Natural killer cell treated with Interleukin-12 subunit alpha and Interleukin-12 subunit beta and Interleukin-15 and Interleukin-18, amount 100 ng/mL, for 72 hours (primary cell): ENCODE results near the gene ZNF785. TPM values are rescaled to one million over a fixed set of nuclear protein-coding genes. Genes with fewer than 3 reads are reported as not detected.
"Not testable (repeated sequence)": the region's sequence is repeated elsewhere in the genome, so short reads cannot be mapped to it uniquely, and the experiment has no call there.

ENCODE experiments used
- ATAC-seq, 2 donors: fragments of 150-1000 bp; cut with Tn5 transposase in 1 of 2; sonication (Bioruptor Pico), chemical (Tn5 transposase) in 1 of 2; 2 replicates each; pipeline ENCODE4 v1.10.0; 2021
- DNase-seq: peaks from one replicate; pipeline ENCODE4 v3.0.0; 2022; ENCODE audit warnings: low spot score
- H3K27ac Mint-ChIP-seq, 2 donors: 1 replicate in 1 of 2; 2 replicates in 1 of 2; pipeline ENCODE4 v1.8.0; 2022; ENCODE audit warnings: mixed read lengths in 2 of 2, mild to moderate bottlenecking in 1 of 2, moderate library complexity in 1 of 2
- H3K27me3 Mint-ChIP-seq, 2 donors: 1 replicate in 1 of 2; 2 replicates in 1 of 2; pipeline ENCODE4 v1.8.0; 2022; ENCODE audit warnings: mixed read lengths in 2 of 2
- H3K36me3 Mint-ChIP-seq: one replicate; pipeline ENCODE4 v1.8.0; 2022; ENCODE audit warnings: mixed read lengths
- H3K4me1 Mint-ChIP-seq, 2 donors: 1 replicate in 1 of 2; 2 replicates in 1 of 2; pipeline ENCODE4 v1.8.0; 2022; ENCODE audit warnings: low read depth in 2 of 2, mixed read lengths in 2 of 2, mild to moderate bottlenecking in 1 of 2
- H3K4me3 Mint-ChIP-seq: one replicate; pipeline ENCODE4 v1.8.0; 2022; ENCODE audit warnings: mixed read lengths
- H3K9me3 Mint-ChIP-seq: 2 replicates; pipeline ENCODE4 v1.8.0; 2022; ENCODE audit warnings: mixed read lengths
- total RNA-seq, 2 donors: library from RNA; stranded (reverse); gene quantifications; one replicate each; pipeline ENCODE4 v1.2.3, GENCODE V29; 2022

ZNF785 gene
- total RNA-seq, 2 donors from 2014 or later, result 13.3 to 20.0 TPM

- no peaks in the 10 kb centered on the region for H3K27me3 Mint-ChIP-seq
- ATAC-seq (peak; percentile 94 to 97), DNase-seq (peak; percentile 94)
- peaks cover 5% of the 10 kb centered on the region for H3K36me3 Mint-ChIP-seq
- H3K27ac Mint-ChIP-seq, result peak within 1 kb of the TSS; percentile 93 to 94
- H3K9me3 Mint-ChIP-seq, result no peaks in the 10 kb centered on the region
- H3K4me3 Mint-ChIP-seq, result peak within 1 kb of the TSS; percentile 98
- peaks cover 7 to 11% of the 10 kb centered on the region in 2 donors for H3K4me1 Mint-ChIP-seq
These were observed 24.7 kb upstream of the ZNF785 start, which contains the start of gene ZNF689 for GRCh38 chr16:30609926-30610839. Gene ZNF689 (minus strand): TSS chr16:30610389. CDS start chr16:30610041, 348 bp downstream.

DNA sequence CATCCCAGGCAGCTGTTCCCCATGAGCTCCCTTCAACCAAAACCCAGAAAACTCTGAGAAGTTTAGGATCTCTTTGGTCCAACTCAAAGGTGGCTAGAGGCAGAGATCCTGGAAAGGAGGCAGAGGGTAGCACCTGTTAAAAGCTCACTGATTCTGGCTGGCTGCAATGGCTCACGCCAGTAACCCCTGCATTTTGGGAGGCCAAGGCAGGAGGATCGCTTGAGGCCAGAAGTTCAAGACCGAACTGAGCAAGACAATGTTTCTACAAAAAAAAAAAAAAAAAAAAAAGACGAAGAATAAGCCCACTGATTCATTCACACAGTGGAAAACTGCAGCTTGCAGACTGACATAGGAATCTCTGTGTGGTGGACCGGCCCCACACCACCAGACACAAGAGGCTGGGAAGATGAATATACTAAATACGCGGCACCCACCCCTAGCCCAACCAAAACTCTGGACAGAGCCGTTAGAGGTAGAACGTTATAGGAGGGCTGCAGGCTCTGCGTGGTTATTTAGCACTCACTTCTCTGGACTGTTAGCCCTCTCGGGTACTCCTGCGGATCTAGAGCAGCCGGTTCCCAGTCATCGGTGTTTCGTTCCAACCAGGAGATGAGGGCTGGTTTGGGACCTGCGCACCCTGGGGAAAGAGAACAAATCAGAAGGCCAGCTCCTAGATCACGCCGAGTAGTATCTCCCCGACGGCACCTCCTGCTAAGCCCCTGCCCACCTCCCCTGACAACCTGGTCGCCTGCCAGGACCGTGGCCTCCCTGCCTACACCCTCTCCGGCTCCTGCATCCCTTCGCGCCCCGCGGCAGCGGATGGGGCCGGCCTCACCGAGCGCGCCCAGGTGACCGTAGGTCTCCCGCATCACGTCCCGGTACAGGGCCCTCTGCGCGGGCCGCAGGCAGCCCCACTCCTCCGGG, 23.8 kb upstream of the ZNF785 start:
- ATAC-seq, result peak; percentile 61 to 72
- DNase-seq, result peak; percentile 68
- no peaks in the 10 kb centered on the region for H3K27me3 Mint-ChIP-seq

DNA sequence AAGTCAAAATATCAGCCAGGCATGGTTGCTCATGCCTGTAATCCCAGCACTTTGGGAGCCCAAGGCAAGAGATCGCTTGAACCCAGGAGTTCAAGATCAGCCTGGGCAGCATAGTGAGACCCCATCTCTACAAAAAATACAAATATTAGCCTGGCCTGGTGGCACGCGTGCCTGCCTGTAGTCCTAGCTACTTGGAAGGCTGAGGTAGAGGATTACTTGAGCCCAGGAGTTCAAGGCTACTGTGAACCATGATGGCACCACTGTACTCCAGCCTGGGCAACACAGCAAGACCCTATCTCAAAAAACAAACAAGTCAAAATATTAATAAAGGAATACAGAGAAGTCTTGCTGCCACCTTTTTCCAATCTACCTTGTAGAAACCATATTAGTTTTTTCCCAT, 20.5 kb upstream of the ZNF785 start:
- H3K27me3 Mint-ChIP-seq, result no peaks in the 10 kb centered on the region
- H3K4me3 Mint-ChIP-seq, result no peak overlapping the region
- no peak overlapping the region for H3K27ac Mint-ChIP-seq
- no peak for ATAC-seq
- DNase-seq, result no peak
- H3K36me3 Mint-ChIP-seq, result peaks cover 14% of the 10 kb centered on the region
- H3K9me3 Mint-ChIP-seq, result no peaks in the 10 kb centered on the region
- H3K4me1 Mint-ChIP-seq, result peaks cover 7 to 11% of the 10 kb centered on the region in 2 donors

More for the DNA sequence above, 23.8 kb upstream of the ZNF785 start:
- Mint-ChIP-seq H3K9me3 (no peaks in the 10 kb centered on the region), H3K4me3 (peak overlapping the region; percentile 98), H3K27ac (peak overlapping the region; percentile 93 to 94), H3K4me1 (peaks cover 7 to 11% of the 10 kb centered on the region in 2 donors), H3K36me3 (peaks cover 9% of the 10 kb centered on the region)

GRCh38 chr16:30605158-30605557, 19.7 kb upstream of the ZNF785 start:
- no peaks in the 10 kb centered on the region for H3K27me3 Mint-ChIP-seq
- DNase-seq, result no peak
- H3K36me3 Mint-ChIP-seq, result peaks cover 14% of the 10 kb centered on the region
- ATAC-seq, result no peak
- H3K4me1 Mint-ChIP-seq, result peaks cover 3 to 6% of the 10 kb centered on the region in 2 donors
- no peak overlapping the region for H3K4me3 Mint-ChIP-seq
- H3K9me3 Mint-ChIP-seq, result no peaks in the 10 kb centered on the region
- H3K27ac Mint-ChIP-seq, result no peak overlapping the region

DNA sequence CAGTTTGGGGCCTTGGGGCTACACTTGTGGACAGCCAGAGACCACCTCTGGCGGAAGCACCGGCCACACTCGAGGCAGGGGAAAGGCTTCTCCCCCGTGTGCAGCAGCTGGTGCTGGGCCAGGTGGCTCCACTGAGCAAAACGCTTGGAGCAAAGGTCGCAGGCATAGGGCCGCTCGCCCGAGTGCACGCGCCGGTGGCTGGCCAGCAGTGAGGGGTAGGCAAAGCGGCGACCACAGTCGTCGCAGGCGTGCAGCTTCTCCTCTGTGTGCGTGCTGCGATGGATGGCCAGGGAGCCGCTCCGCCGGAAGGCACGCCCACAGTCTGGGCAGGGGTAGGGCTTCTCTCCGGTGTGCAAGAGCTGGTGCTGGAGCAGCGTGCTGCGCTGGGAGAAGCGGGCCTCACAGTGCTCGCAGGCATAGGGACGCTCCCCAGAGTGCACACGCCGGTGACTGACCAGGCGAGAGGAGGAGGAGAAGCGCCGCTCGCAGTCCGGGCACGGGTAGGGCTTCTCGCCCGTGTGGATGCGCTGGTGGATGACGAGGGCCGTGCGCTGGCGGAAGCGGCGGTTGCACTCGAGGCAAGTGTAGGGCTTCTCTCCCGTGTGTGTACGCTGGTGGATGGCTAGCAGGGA, 18.9 kb upstream of the ZNF785 start:
- peaks cover 2 to 6% of the 10 kb centered on the region in 2 donors for H3K4me1 Mint-ChIP-seq
- H3K27me3 Mint-ChIP-seq, result no peaks in the 10 kb centered on the region
- H3K36me3 Mint-ChIP-seq, result peaks cover 14% of the 10 kb centered on the region
- no peaks in the 10 kb centered on the region for H3K9me3 Mint-ChIP-seq
- H3K4me3 Mint-ChIP-seq, result no peak overlapping the region
- DNase-seq (no peak), ATAC-seq (peak in 1 of 2 donors; percentile 41)
- H3K27ac Mint-ChIP-seq, result no peak overlapping the region

DNA sequence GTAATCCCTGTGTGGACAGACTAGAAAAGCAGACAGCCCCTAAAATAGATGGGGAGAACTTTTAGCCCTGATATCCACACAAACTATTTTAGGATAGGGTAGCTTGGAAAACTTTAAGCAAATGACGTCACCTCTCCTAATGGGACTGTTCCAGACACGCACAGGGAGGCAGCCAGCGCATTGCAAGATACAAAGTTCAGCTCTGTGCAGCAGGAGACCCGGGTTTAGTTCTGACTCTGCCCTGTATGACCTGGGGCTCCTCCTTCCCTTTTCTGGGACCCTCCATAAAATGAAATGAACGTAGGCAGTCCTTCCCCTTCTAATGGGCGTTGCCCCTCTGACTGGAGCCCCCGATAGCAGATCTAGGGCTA, 18.4 kb upstream of the ZNF785 start:
- no peaks in the 10 kb centered on the region for H3K9me3 Mint-ChIP-seq
- peaks cover 14% of the 10 kb centered on the region for H3K36me3 Mint-ChIP-seq
- no peak overlapping the region for H3K27ac Mint-ChIP-seq
- ATAC-seq, result no peak
- H3K27me3 Mint-ChIP-seq, result no peaks in the 10 kb centered on the region
- DNase-seq, result no peak
- no peak overlapping the region for H3K4me3 Mint-ChIP-seq
- peaks cover under 1 to 3% of the 10 kb centered on the region in 2 donors for H3K4me1 Mint-ChIP-seq

- DNase-seq (no peak), ATAC-seq (no peak)
- peaks cover 14% of the 10 kb centered on the region for H3K36me3 Mint-ChIP-seq
- H3K27me3 Mint-ChIP-seq, result no peaks in the 10 kb centered on the region
- H3K27ac Mint-ChIP-seq, result no peak overlapping the region
- peaks cover 0 to 4% of the 10 kb centered on the region in 2 donors for H3K4me1 Mint-ChIP-seq
- H3K9me3 Mint-ChIP-seq, result no peaks in the 10 kb centered on the region
- H3K4me3 Mint-ChIP-seq, result no peak overlapping the region
These were observed 17.2 kb upstream of the ZNF785 start for GRCh38 chr16:30602616-30603277.

GRCh38 chr16:30601966-30602365, 16.5 kb upstream of the ZNF785 start:
- no peak overlapping the region for H3K4me3 Mint-ChIP-seq
- H3K27me3 Mint-ChIP-seq, result no peaks in the 10 kb centered on the region
- no peak overlapping the region for H3K27ac Mint-ChIP-seq
- peaks cover 0 to 4% of the 10 kb centered on the region in 2 donors for H3K4me1 Mint-ChIP-seq
- H3K36me3 Mint-ChIP-seq, result peaks cover 14% of the 10 kb centered on the region
- no peak for ATAC-seq
- H3K9me3 Mint-ChIP-seq, result no peaks in the 10 kb centered on the region
- DNase-seq, result no peak

DNA sequence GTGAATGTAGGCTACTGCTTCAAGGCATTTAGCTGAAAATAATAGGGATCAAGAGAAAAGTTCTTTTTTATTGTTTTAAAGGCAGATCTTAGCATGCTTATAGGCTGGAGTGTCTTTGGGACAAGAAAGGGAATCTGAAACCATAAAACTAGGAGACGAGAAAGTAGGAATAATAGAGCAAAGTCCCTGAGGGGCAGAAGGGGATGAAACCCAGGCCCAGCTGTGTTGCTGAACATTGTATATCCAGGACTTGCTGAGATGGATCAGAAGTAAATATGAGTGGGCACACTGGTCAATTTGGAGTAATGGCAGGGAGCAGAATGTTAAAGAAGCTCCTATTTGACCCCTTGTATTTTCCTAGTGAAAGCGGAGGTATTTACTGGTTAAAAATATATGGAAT, 15.4 kb upstream of the ZNF785 start:
- Mint-ChIP-seq H3K27ac (peak overlapping the region in 1 of 2 donors; percentile 44), H3K4me3 (no peak overlapping the region), H3K9me3 (no peaks in the 10 kb centered on the region), H3K27me3 (no peaks in the 10 kb centered on the region), H3K4me1 (peaks cover 0 to 4% of the 10 kb centered on the region in 2 donors), H3K36me3 (peaks cover 9% of the 10 kb centered on the region)
- DNase-seq, result no peak
- no peak for ATAC-seq

- H3K4me1 Mint-ChIP-seq, result peaks cover 0 to 4% of the 10 kb centered on the region in 2 donors
- H3K27me3 Mint-ChIP-seq, result no peaks in the 10 kb centered on the region
- ATAC-seq, result no peak
- DNase-seq, result no peak
- H3K27ac Mint-ChIP-seq, result peak overlapping the region in 1 of 2 donors; percentile 44
- H3K9me3 Mint-ChIP-seq, result no peaks in the 10 kb centered on the region
- peaks cover 9% of the 10 kb centered on the region for H3K36me3 Mint-ChIP-seq
- no peak overlapping the region for H3K4me3 Mint-ChIP-seq
These were observed 14.7 kb upstream of the ZNF785 start for GRCh38 chr16:30600215-30600614.

DNA sequence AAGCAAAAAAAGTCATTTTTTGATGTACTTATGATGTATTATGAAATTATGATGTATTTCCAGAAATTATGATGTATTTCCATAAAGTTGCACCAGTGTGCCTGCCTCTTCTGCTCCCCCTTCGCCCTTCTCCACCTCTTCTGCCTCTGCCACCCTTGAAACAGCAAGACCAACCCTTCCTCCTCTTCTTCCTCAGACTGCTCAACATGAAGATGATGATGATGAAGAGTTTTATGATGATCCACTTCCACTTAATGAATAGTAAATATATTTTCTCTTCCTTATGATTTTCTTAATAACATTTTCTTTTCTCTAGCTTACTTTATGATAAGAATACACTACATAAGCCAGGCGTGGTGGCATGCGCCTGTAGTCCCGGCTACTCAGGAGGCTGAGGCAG, 7.4 kb upstream of the ZNF785 start:
- Mint-ChIP-seq H3K27ac (no peak overlapping the region), H3K9me3 (no peaks in the 10 kb centered on the region), H3K36me3 (no peaks in the 10 kb centered on the region), H3K4me3 (no peak overlapping the region), H3K27me3 (no peaks in the 10 kb centered on the region), H3K4me1 (no peaks in the 10 kb centered on the region)
- no peak for ATAC-seq
- no peak for DNase-seq

GRCh38 chr16:30590869-30591268, 5.4 kb upstream of the ZNF785 start:
- not testable (repeated sequence) for ATAC-seq, H3K27me3 Mint-ChIP-seq, H3K4me3 Mint-ChIP-seq, H3K4me1 Mint-ChIP-seq, H3K36me3 Mint-ChIP-seq, DNase-seq, H3K9me3 Mint-ChIP-seq, H3K27ac Mint-ChIP-seq

- H3K9me3 Mint-ChIP-seq, H3K4me3 Mint-ChIP-seq, DNase-seq: not testable (repeated sequence)
These were observed 4.1 kb upstream of the ZNF785 start for GRCh38 chr16:30589582-30589981.

More at GRCh38 chr16:30589582-30589981, 4.1 kb upstream of the ZNF785 start:
- H3K27me3 Mint-ChIP-seq, H3K36me3 Mint-ChIP-seq, ATAC-seq, H3K27ac Mint-ChIP-seq: not testable (repeated sequence)
- peaks cover 11 to 12% of the 10 kb centered on the region in 2 donors for H3K4me1 Mint-ChIP-seq
